SK-N-MC (cell line): Measurements from ENCODE around the gene OR1J4.
"Not testable (repeated sequence)": the region's sequence is repeated elsewhere in the genome, so short reads cannot be mapped to it uniquely, and the experiment has no call there.

Source experiments
- DNase-seq: peaks from one replicate; pipeline ENCODE4 v3.0.0-alpha.2; 2011; ENCODE audit warnings: low read depth, low spot score
- H3K27ac ChIP-seq: fragments of 200-600 bp; sonication (generic); 2 replicates; pipeline ENCODE4 v1.5.1; 2016; ENCODE audit warnings: mixed run types
- H3K36me3 ChIP-seq: fragments of 200-600 bp; sonication (generic); 2 replicates; pipeline ENCODE4 v1.6.1; 2017; ENCODE audit warnings: antibody characterized with exemption, low read length, mixed read lengths; ENCODE audit not compliant: insufficient read depth
- H3K4me3 ChIP-seq: fragments of 200-600 bp; sonication (generic); 2 replicates; pipeline ENCODE4 v1.5.1; 2016
- H3K9ac ChIP-seq: fragments of 200-600 bp; sonication (generic); 2 replicates; pipeline ENCODE4 v1.8.0; 2017; ENCODE audit warnings: mixed run types, mixed read lengths; ENCODE audit not compliant: insufficient read length
- H3K9me3 ChIP-seq: fragments of 200-600 bp; sonication (generic); 2 replicates; pipeline ENCODE4 v1.6.1; 2017; ENCODE audit warnings: low read depth, mild to moderate bottlenecking, antibody characterized with exemption, low read length, moderate library complexity, mixed read lengths
- EZH2 ChIP-seq: fragments of 200-600 bp; sonication (generic); IDR thresholded peaks from one replicate; pipeline ENCODE4 v1.6.1; 2017; ENCODE audit warnings: antibody characterized with exemption
- FOXP2 ChIP-seq: optimal IDR thresholded peaks from 2 replicates; pipeline ENCODE3; 2011; ENCODE audit warnings: mild to moderate bottlenecking, moderate library complexity; ENCODE audit not compliant: insufficient read depth; ENCODE audit errors: extremely low read length, control extremely low read depth
- POLR2AphosphoS5 ChIP-seq: IDR thresholded peaks from 2 replicates; pipeline ENCODE4 v1.6.1; 2012; ENCODE audit warnings: mild to moderate bottlenecking, low read depth, low read length, borderline replicate concordance

The OR1J4 gene

GRCh38 chr9:122518226-122518625 is 715 bp upstream of the OR1J4 start:
- Histone ChIP-seq H3K27ac (no peak overlapping the region), H3K9me3 (no peaks in the 10 kb centered on the region), H3K36me3 (no peaks in the 10 kb centered on the region), H3K9ac (no peak overlapping the region), H3K4me3 (no peak overlapping the region)
- no peak for DNase-seq
- TF ChIP-seq POLR2AphosphoS5 (no peak), FOXP2 (no peak), EZH2 (no peak)

GRCh38 chr9:122519376-122519775 is 435 bp downstream of the OR1J4 start:
- DNase-seq, result no peak
- Histone ChIP-seq H3K27ac (no peak overlapping the region), H3K4me3 (no peak overlapping the region), H3K9ac (no peak overlapping the region), H3K36me3 (no peaks in the 10 kb centered on the region), H3K9me3 (no peaks in the 10 kb centered on the region)
- no peak for TF ChIP-seq POLR2AphosphoS5
- no peak for TF ChIP-seq FOXP2
- no peak for TF ChIP-seq EZH2

GRCh38 chr9:122526602-122527001 is 7.7 kb downstream of the OR1J4 start:
- DNase-seq, result no peak
- H3K36me3 ChIP-seq, result no peaks in the 10 kb centered on the region
- H3K27ac ChIP-seq, result no peak overlapping the region
- no peak overlapping the region for H3K9ac ChIP-seq
- H3K9me3 ChIP-seq, result no peaks in the 10 kb centered on the region
- TF ChIP-seq FOXP2, result no peak
- TF ChIP-seq POLR2AphosphoS5, result no peak
- no peak for TF ChIP-seq EZH2
- no peak overlapping the region for H3K4me3 ChIP-seq

GRCh38 chr9:122527193-122527592 is 8.3 kb downstream of the OR1J4 start, which contains the start of gene OR1N1:
Gene OR1N1, minus strand, starts transcription at chr9:122527293. Its CDS starts 0 bp downstream, at chr9:122527293.
- DNase-seq, result no peak
- H3K9ac ChIP-seq, result no peak within 1 kb of the TSS
- H3K9me3 ChIP-seq, result no peaks in the 10 kb centered on the region
- H3K27ac ChIP-seq, result no peak within 1 kb of the TSS
- H3K36me3 ChIP-seq, result no peaks in the 10 kb centered on the region
- no peak within 1 kb of the TSS for H3K4me3 ChIP-seq
- no peak for TF ChIP-seq EZH2

GRCh38 chr9:122531157-122531556 is 12.2 kb downstream of the OR1J4 start:
- H3K4me3 ChIP-seq, H3K9ac ChIP-seq, DNase-seq, H3K36me3 ChIP-seq, H3K9me3 ChIP-seq, H3K27ac ChIP-seq: not testable (repeated sequence)

- no peak for TF ChIP-seq EZH2
- TF ChIP-seq FOXP2, result no peak
- no peak for TF ChIP-seq POLR2AphosphoS5
- Histone ChIP-seq H3K4me3 (no peak overlapping the region), H3K9me3 (no peaks in the 10 kb centered on the region), H3K9ac (no peak overlapping the region), H3K36me3 (no peaks in the 10 kb centered on the region), H3K27ac (no peak overlapping the region)
- no peak for DNase-seq
Observed at GRCh38 chr9:122536134-122536533, 17.2 kb downstream of the OR1J4 start.

GRCh38 chr9:122537066-122537465 is 18.1 kb downstream of the OR1J4 start:
- H3K9ac ChIP-seq, DNase-seq: not testable (repeated sequence)

GRCh38 chr9:122538757-122539156 is 19.8 kb downstream of the OR1J4 start:
- DNase-seq, result no peak
- Histone ChIP-seq H3K4me3 (no peak overlapping the region), H3K9ac (no peak overlapping the region), H3K27ac (no peak overlapping the region), H3K9me3 (no peaks in the 10 kb centered on the region), H3K36me3 (no peaks in the 10 kb centered on the region)
- no peak for TF ChIP-seq EZH2
- no peak for TF ChIP-seq FOXP2
- no peak for TF ChIP-seq POLR2AphosphoS5

More at GRCh38 chr9:122537066-122537465, 18.1 kb downstream of the OR1J4 start:
- not testable (repeated sequence) for H3K9me3 ChIP-seq, H3K4me3 ChIP-seq, H3K27ac ChIP-seq, H3K36me3 ChIP-seq

GRCh38 chr9:122546196-122546595 is 27.3 kb downstream of the OR1J4 start:
- Histone ChIP-seq H3K9ac (no peak overlapping the region), H3K27ac (no peak overlapping the region), H3K4me3 (no peak overlapping the region), H3K36me3 (no peaks in the 10 kb centered on the region), H3K9me3 (no peaks in the 10 kb centered on the region)
- no peak for TF ChIP-seq EZH2
- no peak for TF ChIP-seq FOXP2
- no peak for TF ChIP-seq POLR2AphosphoS5
- no peak for DNase-seq
